A549 (cell line): ENCODE results near the gene TMEM248.

Experiments
- CBX2 ChIP-seq: fragments of 200-600 bp; sonication (generic); IDR thresholded peaks from 2 replicates; pipeline ENCODE4 v1.6.1; 2016; ENCODE audit warnings: low read depth, mild to moderate bottlenecking, borderline replicate concordance
- GATA3 ChIP-seq: IDR thresholded peaks from 2 replicates; pipeline ENCODE4 v1.6.1; 2012; ENCODE audit warnings: borderline replicate concordance
- POLR2A ChIP-seq: IDR thresholded peaks from 2 replicates; pipeline ENCODE4 v1.6.1; 2012; ENCODE audit warnings: mild to moderate bottlenecking, low read length
- REST ChIP-seq: fragments of 200-600 bp; sonication (generic); IDR thresholded peaks from 2 replicates; pipeline ENCODE4 v1.6.1; 2016; ENCODE audit warnings: antibody characterized with exemption, mild to moderate bottlenecking, moderate library complexity

- TF ChIP-seq GATA3, result no peak
- no peak for TF ChIP-seq CBX2
- no peak for TF ChIP-seq REST
- TF ChIP-seq POLR2A, result no peak
Measured at GRCh38 chr7:66921396-66921917, 432 bp downstream of the TMEM248 start.
